ENCODE data around the gene SCN10A.

SCN10A gene

DNA sequence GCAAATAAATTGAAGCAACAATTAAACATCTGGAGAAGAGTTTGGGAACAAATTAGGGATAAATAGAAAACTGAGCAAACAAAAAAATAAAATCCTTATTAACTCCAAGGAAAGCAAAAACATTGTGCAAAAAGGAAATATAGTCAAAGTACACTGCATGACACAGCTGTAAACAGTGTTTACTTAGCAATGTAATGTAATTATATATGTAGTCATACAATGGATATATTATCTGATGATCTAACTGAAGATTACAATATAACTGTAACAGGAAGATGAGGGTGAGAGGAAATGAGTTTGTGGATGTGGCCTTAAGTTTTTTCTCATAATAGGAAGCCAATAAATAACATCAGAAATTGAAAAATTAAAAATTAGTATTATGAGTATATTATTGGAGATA is 42.5 kb downstream of the SCN10A start:
- peak; percentile 26 for DNase-seq (ENCODE audit: low spot score)

DNA sequence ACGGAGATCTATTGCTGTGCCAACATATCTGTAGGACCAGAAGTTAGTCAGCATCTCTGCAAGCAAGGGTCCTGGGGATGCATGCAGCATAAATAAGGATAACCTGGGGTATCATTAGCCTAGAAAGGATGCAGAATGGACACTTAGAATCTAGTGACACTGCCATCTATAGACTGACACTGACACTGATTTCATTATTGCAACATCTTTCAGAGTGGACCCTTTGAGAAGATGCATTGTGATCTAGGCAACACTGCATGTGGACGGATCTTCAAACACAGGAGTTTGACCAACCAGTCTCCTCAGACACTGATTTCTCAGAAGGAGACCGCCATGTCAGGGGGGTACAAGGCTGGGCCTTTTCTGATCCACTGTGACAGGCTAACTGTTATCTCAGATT is 52.4 kb downstream of the SCN10A start:
- no peak for DNase-seq (ENCODE audit: low spot score)

- DNase-seq (ENCODE audit: low spot score), result no peak
These were observed 57.5 kb downstream of the SCN10A start for GRCh38 chr3:38758557-38758956.

DNA sequence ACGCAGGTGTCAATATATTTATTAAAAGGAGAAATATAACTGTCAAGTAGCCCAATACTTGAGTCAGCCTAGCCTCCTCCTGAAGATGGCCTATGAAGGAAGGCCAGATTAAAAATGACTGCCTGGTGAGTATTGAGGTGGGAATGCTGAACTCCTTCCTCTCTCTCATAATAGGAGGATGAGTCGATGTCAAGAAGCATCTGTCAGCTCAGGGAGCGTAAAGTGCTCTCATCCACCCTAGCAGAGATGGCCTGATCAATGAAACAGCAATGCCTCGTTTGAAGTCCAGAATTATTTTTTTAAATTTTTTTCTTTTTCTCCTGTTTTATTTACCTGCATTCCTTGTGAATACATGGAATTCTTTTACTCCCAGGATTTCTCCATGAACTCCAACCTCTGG is 58.3 kb downstream of the SCN10A start:
- DNase-seq (ENCODE audit: low spot score), result no peak

- no peak for DNase-seq (ENCODE audit: low spot score)
These were observed 59.1 kb downstream of the SCN10A start for GRCh38 chr3:38756892-38757291.

DNA sequence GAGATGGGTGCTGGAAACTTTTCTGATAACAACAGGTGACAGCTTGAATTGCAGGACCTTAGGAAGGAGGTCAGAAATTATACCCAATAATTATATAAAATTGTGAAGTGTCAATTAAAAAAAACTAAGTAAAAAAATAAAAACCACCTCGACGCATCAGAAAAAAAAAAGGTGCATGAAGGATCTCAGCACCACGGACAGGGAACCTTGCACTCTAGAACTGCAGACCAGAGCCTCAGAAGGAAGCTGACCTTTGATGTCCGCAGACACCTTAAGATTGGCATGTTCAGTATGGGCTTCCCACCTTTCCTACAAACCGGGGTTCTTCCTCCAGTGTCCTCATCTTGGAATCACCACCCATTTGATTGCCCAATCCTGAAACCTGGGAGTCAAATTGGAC is 60.9 kb downstream of the SCN10A start:
- no peak for DNase-seq (ENCODE audit: low spot score)

- no peak for DNase-seq (ENCODE audit: low spot score)
These were observed 69.4 kb downstream of the SCN10A start for GRCh38 chr3:38746641-38747040.

DNA sequence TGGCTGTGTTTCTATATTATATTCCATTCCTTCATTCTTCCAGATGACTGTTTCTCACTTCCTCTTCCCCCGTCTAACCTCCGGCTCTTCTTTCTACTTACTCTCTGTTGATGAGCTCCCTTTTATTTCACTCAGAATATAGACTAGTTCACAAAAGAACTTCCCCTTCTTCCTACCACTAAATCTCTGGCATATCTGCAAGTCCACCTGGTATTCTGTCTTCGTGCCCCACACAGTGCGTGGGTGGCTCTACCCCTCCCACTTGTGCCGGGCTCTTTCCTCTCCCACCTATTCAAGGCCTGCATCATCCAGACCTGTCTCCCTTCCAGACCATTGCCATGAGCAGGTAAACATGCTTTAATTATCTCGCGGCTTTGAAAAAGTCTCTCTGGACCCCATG is 73.0 kb downstream of the SCN10A start:
- DNase-seq (ENCODE audit: low spot score), result no peak

DNA sequence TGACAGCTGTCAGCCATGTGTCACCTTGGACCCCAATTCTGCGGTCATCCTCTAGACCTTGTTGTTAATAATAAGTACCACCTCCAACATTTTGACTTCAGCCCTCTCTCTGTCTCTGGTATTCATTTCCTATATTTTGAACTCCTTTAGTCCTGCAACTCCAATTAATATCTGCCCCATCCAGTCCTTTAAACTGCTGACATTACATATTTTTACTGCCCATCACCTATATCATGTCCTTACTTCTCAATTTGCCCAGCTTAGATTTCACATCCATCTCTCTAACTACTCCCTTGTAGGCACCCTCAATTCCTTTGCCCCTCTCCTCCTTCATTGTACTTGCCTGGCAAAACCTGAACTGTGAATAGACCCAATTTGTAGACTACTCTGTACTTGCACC is 73.5 kb downstream of the SCN10A start:
- DNase-seq (ENCODE audit: low spot score), result no peak

DNA sequence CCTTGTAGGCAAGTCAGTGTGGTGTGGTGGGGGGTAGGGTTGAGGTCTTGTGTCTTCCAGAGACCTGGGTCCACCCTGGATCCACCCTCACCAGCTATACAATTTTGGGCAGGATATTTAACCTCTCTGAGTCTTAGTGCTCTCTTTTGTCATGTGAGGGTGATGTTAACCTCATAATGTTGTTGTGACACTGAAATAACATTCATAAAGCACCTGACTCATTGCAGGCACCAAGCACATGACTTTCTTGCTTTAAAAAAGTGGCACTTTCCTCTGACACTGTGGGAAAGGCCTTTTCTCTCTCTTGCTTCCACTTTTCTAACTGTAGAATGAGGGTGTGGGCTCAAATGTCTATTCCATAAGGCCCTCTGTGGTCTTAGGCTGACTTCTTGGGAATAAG is 75.5 kb downstream of the SCN10A start:
- no peak for DNase-seq (ENCODE audit: low spot score)

DNA sequence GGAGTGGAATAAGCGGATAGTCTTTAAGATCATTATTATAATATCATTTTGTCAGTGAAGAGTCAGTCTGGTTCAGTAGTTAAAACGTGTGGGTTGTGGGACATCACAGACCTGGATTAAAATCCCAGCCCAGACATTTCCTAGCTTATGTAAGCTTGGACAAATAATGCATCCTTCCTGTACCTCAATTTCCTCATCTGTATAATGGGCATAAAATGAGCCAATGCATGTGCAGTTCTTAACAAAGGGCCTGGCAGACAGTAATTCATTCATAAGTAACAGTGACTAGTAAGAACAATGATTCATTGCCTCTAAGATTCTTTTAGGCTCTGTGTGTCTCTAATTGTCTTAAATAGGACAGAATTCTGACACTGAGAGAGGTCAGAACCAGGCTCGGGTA is 76.1 kb downstream of the SCN10A start:
- DNase-seq (ENCODE audit: low spot score), result no peak

DNA sequence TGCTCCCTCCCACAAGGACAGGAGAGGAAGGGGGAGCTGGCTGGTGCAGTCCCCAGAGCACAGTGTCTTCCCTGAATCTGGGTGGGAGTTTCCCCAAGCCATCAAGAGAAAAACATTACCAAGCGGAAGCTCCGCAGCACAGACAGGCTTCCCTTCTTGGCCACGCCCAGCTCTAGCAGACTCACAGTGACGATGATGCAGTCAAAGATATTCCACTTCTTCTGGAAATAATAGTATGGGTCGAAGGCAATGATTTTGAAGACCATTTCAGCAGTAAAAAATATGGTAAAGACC is 76.7 kb downstream of the SCN10A start:
- no peak for DNase-seq (ENCODE audit: low spot score)

DNA sequence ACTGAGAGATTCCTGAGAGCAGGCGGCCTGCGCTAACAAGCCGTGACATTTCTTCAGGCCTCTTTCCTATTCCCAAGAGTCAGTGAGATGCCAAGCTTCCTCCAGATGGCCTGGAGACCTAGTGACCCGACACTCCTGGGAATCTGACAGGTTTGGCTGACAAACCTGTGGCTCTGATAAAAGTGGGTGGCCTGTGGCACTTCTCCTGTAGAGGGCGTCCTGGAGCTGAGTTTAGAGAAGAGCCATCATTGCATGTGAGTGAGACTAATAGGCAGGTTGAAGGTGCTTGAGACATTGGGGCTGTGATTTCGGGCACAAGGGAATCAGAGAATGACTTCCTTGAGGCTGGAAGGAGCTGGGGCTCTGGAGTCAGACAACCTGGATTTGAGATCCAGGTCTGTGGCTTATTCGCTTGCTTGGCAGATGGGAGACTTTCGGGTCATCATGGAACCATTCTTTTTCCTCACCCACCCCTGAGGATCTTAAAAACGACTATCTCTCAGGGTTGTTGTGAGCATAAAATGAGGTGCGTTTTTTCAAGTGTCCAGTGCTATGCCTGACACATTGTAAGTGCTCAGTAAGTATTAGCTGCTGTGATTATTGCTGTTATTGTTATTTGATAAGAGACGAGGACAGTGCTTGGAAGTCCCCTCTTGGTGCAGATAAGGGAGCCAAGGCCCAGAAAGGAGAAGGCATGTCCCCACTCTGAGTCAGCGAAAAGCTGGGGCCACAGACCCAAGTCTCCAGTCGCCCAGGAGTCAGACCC is 77.2 kb downstream of the SCN10A start:
- peak; percentile 60 for DNase-seq (ENCODE audit: low spot score)

GRCh38 chr3:38731522-38731921 is 84.5 kb downstream of the SCN10A start:
- DNase-seq (ENCODE audit: low spot score), result no peak

DNA sequence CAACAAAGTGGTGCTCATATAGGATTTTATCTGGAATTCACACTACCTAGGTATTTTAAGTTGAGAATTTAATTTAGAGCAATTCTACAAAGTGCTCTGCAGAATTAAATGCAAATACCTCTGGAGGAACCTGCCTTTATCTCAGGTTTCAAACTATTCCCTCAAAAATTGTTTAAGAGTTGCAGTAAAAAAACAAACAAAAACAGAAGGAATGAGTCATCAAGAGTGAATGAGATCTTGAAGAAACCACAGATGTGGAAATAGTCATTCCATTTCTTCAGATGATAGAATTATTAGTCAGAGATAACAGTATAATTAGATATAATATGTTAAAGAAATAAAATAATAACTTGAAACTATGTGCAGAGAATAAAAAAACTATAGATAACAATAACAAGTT is 85.7 kb downstream of the SCN10A start:
- DNase-seq (ENCODE audit: low spot score), result peak; percentile 41

DNA sequence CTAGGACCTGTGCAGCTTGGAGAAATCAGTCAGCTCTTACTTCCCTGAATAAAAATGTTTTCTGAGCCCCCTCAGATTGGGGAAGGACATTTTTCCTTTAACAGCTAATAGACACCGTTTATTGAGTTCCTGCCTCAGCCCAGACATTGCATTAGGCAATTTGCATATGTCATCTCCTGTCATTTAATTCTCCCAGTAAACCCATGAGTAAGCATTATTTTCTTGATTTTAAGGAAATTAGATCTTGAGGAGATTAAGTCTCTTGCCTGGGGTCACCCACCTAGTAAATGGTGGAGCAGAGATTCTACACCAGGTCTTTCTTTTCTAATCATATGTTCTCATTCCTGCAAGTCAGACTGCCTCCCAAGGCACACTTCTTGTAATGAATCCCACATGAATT is 88.0 kb downstream of the SCN10A start:
- no peak for DNase-seq (ENCODE audit: low spot score)

- DNase-seq (ENCODE audit: low spot score), result no peak
These were observed 89.3 kb downstream of the SCN10A start for GRCh38 chr3:38726751-38727150.

DNA sequence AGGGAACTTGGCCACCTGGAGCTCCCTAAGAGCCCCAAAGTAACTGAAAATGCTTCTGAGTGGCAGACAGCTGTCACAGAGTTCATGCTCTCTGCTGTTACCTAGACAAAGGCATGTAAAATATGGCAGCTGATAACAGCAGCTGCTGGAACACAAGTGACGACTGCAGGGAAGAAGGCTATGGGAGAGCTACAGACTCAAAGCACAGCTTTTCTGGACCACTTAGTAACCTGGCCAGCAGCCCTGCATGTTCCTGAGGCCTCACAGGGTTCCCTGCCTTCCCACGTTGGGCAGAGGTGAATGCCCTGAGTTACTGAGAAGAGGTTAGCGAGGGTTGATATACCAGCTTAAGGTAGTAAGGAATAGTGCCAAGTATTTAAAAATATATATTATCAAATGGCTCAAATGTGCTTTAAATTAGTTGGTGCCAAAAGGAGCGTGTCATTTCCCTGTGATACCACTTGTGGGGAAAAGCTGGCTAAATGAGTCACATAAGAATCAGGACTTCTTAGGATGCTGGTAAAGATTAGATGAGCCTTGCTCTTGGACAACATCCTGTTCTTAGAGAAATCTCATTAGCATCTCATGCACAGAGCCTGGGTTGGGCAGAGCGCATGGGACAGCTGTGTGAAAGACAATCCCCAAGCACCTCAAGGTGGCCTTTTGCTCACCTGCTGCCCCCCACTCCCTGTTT is 90.1 kb downstream of the SCN10A start:
- DNase-seq (ENCODE audit: low spot score), result peak; percentile 77

DNA sequence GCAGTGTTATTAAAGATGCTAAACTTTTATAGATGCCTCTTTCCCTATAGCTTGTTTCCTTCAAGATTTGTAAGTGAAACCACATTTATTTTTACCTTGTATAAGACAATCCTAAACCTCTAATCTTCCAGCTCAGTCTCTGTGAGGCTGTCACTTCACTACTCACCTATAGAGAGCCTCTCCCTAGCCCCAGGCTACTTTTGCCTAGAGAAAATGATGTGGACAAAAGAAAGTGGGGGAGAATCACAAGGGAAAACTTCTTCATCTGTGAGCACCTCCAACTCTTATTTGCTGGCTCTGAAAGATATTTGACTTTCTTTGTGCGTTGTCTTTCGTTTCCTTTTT is 91.7 kb downstream of the SCN10A start:
- DNase-seq (ENCODE audit: low spot score), result no peak

DNA sequence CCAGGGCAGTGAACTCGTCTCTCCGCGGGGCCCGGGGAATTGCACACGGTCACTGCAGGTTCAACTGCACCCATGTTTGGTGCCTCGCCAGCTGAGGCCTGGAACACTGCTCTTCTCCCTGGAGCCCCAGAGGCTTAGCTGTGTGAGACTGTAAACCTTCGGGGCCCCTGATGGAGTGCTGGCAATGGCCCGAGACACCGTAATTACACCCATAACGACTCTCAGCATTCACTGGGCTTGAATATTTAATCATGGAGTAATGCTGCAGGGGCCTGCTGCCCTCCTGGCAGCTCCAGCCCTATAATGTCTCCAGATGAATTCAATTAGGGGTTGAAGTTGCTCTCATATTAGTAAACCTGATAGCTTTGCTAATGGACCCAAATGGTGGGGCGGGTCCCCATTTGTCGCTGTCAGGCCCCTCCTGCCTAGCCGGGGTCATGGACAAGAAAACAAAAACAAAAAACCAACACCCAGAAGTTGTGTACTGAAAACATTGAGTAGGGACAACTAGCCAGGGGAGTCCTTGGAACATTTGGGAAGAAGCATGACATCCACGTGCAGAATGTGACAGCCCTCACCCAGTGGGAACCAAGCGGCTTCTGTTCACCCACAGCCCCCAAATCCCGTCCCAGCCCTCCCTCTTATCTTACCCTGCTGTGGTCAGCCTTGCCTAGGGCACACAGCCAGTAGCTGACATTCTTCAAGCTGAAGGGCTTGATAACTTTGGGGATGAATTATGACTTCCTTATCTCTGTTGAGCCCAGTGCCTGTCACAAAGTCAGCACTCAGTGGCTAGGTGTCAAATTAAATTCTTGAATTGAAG is 92.2 kb downstream of the SCN10A start:
- no peak for DNase-seq (ENCODE audit: low spot score)

DNA sequence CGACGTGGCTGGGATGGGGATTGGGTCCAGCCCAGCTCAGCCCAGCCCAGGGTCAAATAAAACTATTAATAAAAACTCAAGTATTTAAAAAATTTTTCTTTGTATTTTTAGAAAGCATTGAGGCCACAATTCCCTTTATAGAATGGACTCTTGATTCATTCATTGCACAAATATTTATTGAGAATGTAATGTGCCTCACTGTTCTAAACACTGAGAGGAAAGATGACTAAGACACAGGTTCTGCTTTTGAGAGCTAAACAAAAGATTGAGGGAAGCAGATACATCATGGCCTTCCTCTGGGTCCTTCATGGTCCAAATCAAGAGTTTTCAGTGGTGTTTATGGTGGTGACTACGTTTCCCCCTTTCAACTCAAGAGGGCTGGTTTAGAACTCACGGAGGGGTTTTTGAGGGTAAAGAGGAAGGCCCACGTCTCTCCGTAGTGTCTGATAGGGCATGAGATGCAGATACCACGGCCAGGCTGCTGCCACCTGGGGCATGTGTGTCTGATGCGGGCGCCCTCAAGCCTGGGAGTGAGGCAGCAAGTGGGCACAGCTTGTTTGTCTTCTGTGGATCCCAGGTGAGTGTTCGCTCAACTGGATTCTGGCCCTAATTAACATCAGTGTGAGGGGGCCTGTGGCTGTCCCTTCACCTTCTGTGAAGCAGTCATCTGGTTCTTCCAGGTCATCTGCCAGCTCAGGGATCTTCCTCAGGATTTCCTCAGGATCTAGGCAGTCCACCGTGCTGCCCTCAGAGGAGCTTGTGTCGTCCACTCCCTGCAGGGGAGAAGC is 93.0 kb downstream of the SCN10A start:
- peak; percentile 85 for DNase-seq (ENCODE audit: low spot score)

- no peak for DNase-seq (ENCODE audit: low spot score)
These were observed 94.7 kb downstream of the SCN10A start for GRCh38 chr3:38721207-38721772.

All from kidney capillary endothelial cell (primary cell).